H1 (cell line): ENCODE data around the gene UQCC5. TPM values are rescaled to one million over a fixed set of nuclear protein-coding genes. Genes with fewer than 3 reads are reported as not detected.

Experiments used
- CTCF ChIA-PET: fragments of 300-600 bp; sonication (Branson Sonifier 250); formaldehyde crosslinking; loops from one replicate; lab custom pipeline; 2021; ENCODE audit not compliant: partially characterized antibody; lab: Charles Lee
- POLR2A ChIA-PET: fragments of 300-600 bp; sonication (Branson Sonifier 250); formaldehyde crosslinking; loops from one replicate; lab custom pipeline; 2021; ENCODE audit warnings: inconsistent platforms; ENCODE audit not compliant: partially characterized antibody; lab: Charles Lee
- DNase-seq, 2 experiments: peaks; one replicate each; pipeline versions ENCODE4 v3.0.0 to v3.0.0-alpha.2; 2010 to 2022; ENCODE audit warnings: low spot score in 2 of 2, low read depth in 1 of 2, mixed read lengths in 1 of 2
- FAIRE-seq: peaks from 2 replicates; lab custom pipeline; 2011; peaks lifted over from hg19 to GRCh38; lab: Jason Lieb, UNC
- H2AFZ ChIP-seq: 2 replicates; pipeline ENCODE4 v1.8.1; 2012; ENCODE audit warnings: low read length, inconsistent platforms
- H2AK5ac ChIP-seq: 2 replicates; pipeline ENCODE4 v1.6.1; 2013; ENCODE audit warnings: low read depth, low read length
- H2BK120ac ChIP-seq: replicated peaks from 2 replicates; pipeline ENCODE3; 2013; ENCODE audit warnings: low read depth, low read length, inconsistent platforms
- H2BK12ac ChIP-seq: 2 replicates; pipeline ENCODE4 v1.6.1; 2013; ENCODE audit warnings: low read depth, low read length
- H2BK15ac ChIP-seq: 2 replicates; pipeline ENCODE4 v1.6.1; 2013; ENCODE audit warnings: low read length
- H2BK20ac ChIP-seq: 2 replicates; pipeline ENCODE4 v1.6.1; 2013; ENCODE audit warnings: low read length
- H2BK5ac ChIP-seq: 2 replicates; pipeline ENCODE4 v1.6.1; 2013; ENCODE audit warnings: low read depth, low read length
- H3K14ac ChIP-seq: 2 replicates; pipeline ENCODE4 v1.6.1; 2013; ENCODE audit warnings: inconsistent platforms; ENCODE audit not compliant: insufficient read length
- H3K18ac ChIP-seq: 2 replicates; pipeline ENCODE4 v1.6.1; 2013; ENCODE audit warnings: low read length; ENCODE audit errors: extremely low read depth
- H3K23ac ChIP-seq: 2 replicates; pipeline ENCODE4 v1.6.1; 2013; ENCODE audit warnings: inconsistent platforms; ENCODE audit not compliant: insufficient read length
- H3K23me2 ChIP-seq: 2 replicates; pipeline ENCODE4 v1.6.1; 2013; ENCODE audit warnings: low read depth, low read length
- H3K27ac ChIP-seq: 2 replicates; pipeline ENCODE4 v1.6.1; 2011; ENCODE audit warnings: low read depth, low read length, inconsistent platforms
- H3K27me3 ChIP-seq, 4 experiments: replicated peaks in 1 of 4; 1 replicate in 1 of 4; 2 replicates in 3 of 4; pipeline versions ENCODE4 v1.6.1 to v1.8.1; 2011 to 2013; ENCODE audit warnings: low read length in 3 of 4, mild to moderate bottlenecking in 3 of 4, inconsistent platforms in 2 of 4, mixed read lengths in 2 of 4, moderate library complexity in 1 of 4; ENCODE audit not compliant: control insufficient read depth in 3 of 4, insufficient read depth in 3 of 4; ENCODE audit errors: extremely low read depth in 1 of 4
- H3K36me3 ChIP-seq, 4 experiments: 2 replicates each; pipeline versions ENCODE4 v1.6.1 to v1.8.1; 2011 to 2013; ENCODE audit warnings: mild to moderate bottlenecking in 4 of 4, low read length in 3 of 4, moderate library complexity in 2 of 4, control low read depth in 1 of 4, inconsistent platforms in 1 of 4; ENCODE audit not compliant: insufficient read depth in 4 of 4, control insufficient read depth in 2 of 4
- H3K4ac ChIP-seq: replicated peaks from 2 replicates; pipeline ENCODE3; 2013; ENCODE audit warnings: low read length, low read depth, mixed read lengths, inconsistent platforms; ENCODE audit not compliant: insufficient read length
- H3K4me1 ChIP-seq, 4 experiments: replicated peaks in 1 of 4; 1 replicate in 1 of 4; 2 replicates in 3 of 4; pipeline versions ENCODE4 v1.6.1 to v1.8.1; 2011 to 2013; ENCODE audit warnings: low read length in 3 of 4, inconsistent platforms in 2 of 4, mixed read lengths in 1 of 4; ENCODE audit not compliant: insufficient read depth in 4 of 4, control insufficient read depth in 3 of 4
- H3K4me2 ChIP-seq, 2 experiments: 2 replicates each; pipeline versions ENCODE4 v1.6.1 to v1.8.1; 2011 to 2013; ENCODE audit warnings: low read depth in 2 of 2, low read length in 2 of 2, control low read depth in 1 of 2, inconsistent platforms in 1 of 2, mild to moderate bottlenecking in 1 of 2; ENCODE audit not compliant: insufficient read depth in 1 of 2
- H3K4me3 ChIP-seq, 4 experiments: fragments of 200-600, 300-600 bp in 1 of 4; sonication (generic), shearing (Covaris generic), sonication (Bioruptor Twin) in 1 of 4; 2 replicates each; pipeline versions ENCODE4 v1.5.1 to v1.8.1; 2011 to 2016; ENCODE audit warnings: low read length in 4 of 4, low read depth in 3 of 4, control low read depth in 2 of 4, inconsistent platforms in 2 of 4, mild to moderate bottlenecking in 2 of 4, mixed read lengths in 1 of 4, moderate library complexity in 1 of 4; ENCODE audit not compliant: insufficient read depth in 2 of 4; ENCODE audit errors: extremely low read depth in 1 of 4
- H3K56ac ChIP-seq: replicated peaks from 2 replicates; pipeline ENCODE3; 2013; ENCODE audit warnings: low read depth, mild to moderate bottlenecking, mixed read lengths, low read length, inconsistent platforms; ENCODE audit not compliant: insufficient read length
- H3K79me1 ChIP-seq: 2 replicates; pipeline ENCODE4 v1.6.1; 2013; ENCODE audit warnings: low read depth, low read length, control low read depth
- H3K79me2 ChIP-seq, 2 experiments: 2 replicates each; pipeline versions ENCODE4 v1.6.1 to v1.8.1; 2012 to 2013; ENCODE audit warnings: low read length in 2 of 2, mild to moderate bottlenecking in 2 of 2, inconsistent platforms in 1 of 2; ENCODE audit not compliant: insufficient read depth in 2 of 2, control insufficient read depth in 1 of 2
- H3K9ac ChIP-seq, 4 experiments: replicated peaks in 1 of 4; 1 replicate in 1 of 4; 2 replicates in 3 of 4; pipeline versions ENCODE4 v1.6.1 to v1.8.1; 2011 to 2013; ENCODE audit warnings: low read depth in 3 of 4, low read length in 3 of 4, control low read depth in 2 of 4, mild to moderate bottlenecking in 2 of 4, moderate library complexity in 2 of 4, inconsistent platforms in 1 of 4; ENCODE audit errors: extremely low read depth in 1 of 4
- H3K9me3 ChIP-seq, 2 experiments: 2 replicates each; pipeline versions ENCODE4 v1.6.1 to v1.8.1; 2012 to 2013; ENCODE audit warnings: mild to moderate bottlenecking in 2 of 2, moderate library complexity in 2 of 2, control low read depth in 1 of 2, inconsistent platforms in 1 of 2, low read depth in 1 of 2, low read length in 1 of 2, mixed read lengths in 1 of 2; ENCODE audit not compliant: insufficient read depth in 2 of 2
- H4K20me1 ChIP-seq, 2 experiments: replicated peaks in 1 of 2; 2 replicates each; pipeline versions ENCODE3 to v1.8.1; 2011 to 2013; ENCODE audit warnings: inconsistent platforms in 2 of 2, low read length in 2 of 2, mild to moderate bottlenecking in 1 of 2; ENCODE audit not compliant: insufficient read depth in 2 of 2, control insufficient read depth in 1 of 2
- H4K5ac ChIP-seq: 2 replicates; pipeline ENCODE4 v1.6.1; 2013; ENCODE audit warnings: low read length, low read depth, mixed read lengths, inconsistent platforms; ENCODE audit not compliant: insufficient read length
- H4K8ac ChIP-seq: 2 replicates; pipeline ENCODE4 v1.8.0; 2013; ENCODE audit warnings: mild to moderate bottlenecking, moderate library complexity, low read length, inconsistent platforms; ENCODE audit not compliant: insufficient read depth; ENCODE audit errors: extremely low read depth
- H4K91ac ChIP-seq: replicated peaks from 2 replicates; pipeline ENCODE3; 2013; ENCODE audit warnings: low read length, mixed read lengths, inconsistent platforms; ENCODE audit not compliant: insufficient read length
- ATF3 ChIP-seq: IDR thresholded peaks from 2 replicates; pipeline ENCODE4 v1.6.1; 2011; ENCODE audit warnings: low read depth, mild to moderate bottlenecking, low read length; ENCODE audit not compliant: insufficient read depth
- CBX5 ChIP-seq: fragments of 300-800, 300-1000 bp; sonication (generic); IDR thresholded peaks from 2 replicates; pipeline ENCODE4 v1.7.1; 2016; ENCODE audit warnings: antibody characterized with exemption, low read length, low read depth
- CBX8 ChIP-seq: fragments of 300-800, 300-1000 bp; sonication (generic); IDR thresholded peaks from 2 replicates; pipeline ENCODE4 v1.7.1; 2016; ENCODE audit warnings: low read depth, low read length, borderline replicate concordance
- GTF2F1 ChIP-seq: IDR thresholded peaks from 2 replicates; pipeline ENCODE4 v1.6.1; 2012; ENCODE audit warnings: low read depth, low read length, improper control_type of control experiment, borderline replicate concordance
- JUN ChIP-seq: IDR thresholded peaks from 2 replicates; pipeline ENCODE4 v1.6.1; 2011; ENCODE audit warnings: low read depth, mild to moderate bottlenecking, improper control_type of control experiment, low read length
- KDM1A ChIP-seq: fragments of 200-600, 300-600 bp; sonication (generic); IDR thresholded peaks from 2 replicates; pipeline ENCODE4 v1.7.1; 2016; ENCODE audit warnings: mild to moderate bottlenecking, low read length, borderline replicate concordance
- KDM4A ChIP-seq: IDR thresholded peaks from one replicate; pipeline ENCODE4 v1.7.1; 2012; ENCODE audit warnings: low read depth, mild to moderate bottlenecking, moderate library complexity, low read length, inconsistent platforms; ENCODE audit not compliant: severe bottlenecking
- POU5F1 ChIP-seq: IDR thresholded peaks from 2 replicates; pipeline ENCODE4 v1.6.1; 2011; ENCODE audit warnings: low read depth, mild to moderate bottlenecking, low read length, moderate library complexity
- RNF2 ChIP-seq: fragments of 200-900, 300-1000 bp; sonication (generic); IDR thresholded peaks from 2 replicates; pipeline ENCODE4 v1.7.1; 2016; ENCODE audit warnings: borderline replicate concordance, low read depth, mild to moderate bottlenecking, antibody characterized with exemption, low read length; ENCODE audit not compliant: poor library complexity, severe bottlenecking; ENCODE audit errors: missing control alignments
- SAP30 ChIP-seq: fragments of 300-600 bp; sonication (generic); IDR thresholded peaks from 2 replicates; pipeline ENCODE4 v1.7.1; 2012; ENCODE audit warnings: low read length, moderate library complexity, mild to moderate bottlenecking, inconsistent platforms; ENCODE audit not compliant: insufficient read depth, insufficient replicate concordance
- TAF7 ChIP-seq: optimal IDR thresholded peaks from 2 replicates; pipeline ENCODE3; 2011; ENCODE audit warnings: low read depth, mild to moderate bottlenecking, inconsistent platforms, low read length, moderate library complexity, borderline replicate concordance
- WGBS, 2 experiments: shearing (Covaris generic) in 1 of 2; methylation state at CpG; one replicate each; pipeline versions ENCODE4 v1.1.6 to v1.1.7; 2013 to 2015; ENCODE audit warnings: low lambda C conversion rate in 2 of 2, mixed read lengths in 2 of 2, inconsistent platforms in 1 of 2, low coverage in 1 of 2, missing lambda C conversion rate in 1 of 2; ENCODE audit not compliant: insufficient replicate concordance in 2 of 2, insufficient coverage in 1 of 2, insufficient read length in 1 of 2; ENCODE audit errors: extremely low coverage in 1 of 2, missing lambda C conversion rate in 1 of 2; 5-methylcytosine and 5-hydroxymethylcytosine counted together
- polyA plus RNA-seq, 7 experiments: library from polyadenylated mRNA; depleted of rRNA in 3 of 7; stranded (reverse) in 5 of 7; unstranded in 2 of 7; fragments of >200 nt in 5 of 7; fragments of 200-250 nt in 2 of 7; gene quantifications; 1 replicate in 5 of 7; 2 replicates in 1 of 7; 4 replicates in 1 of 7; pipeline versions ENCODE4 v1.2.1 to v1.2.3, GENCODE V29; 2011 to 2013; ENCODE audit warnings: missing spikeins in 2 of 7, mixed read lengths in 2 of 7
- total RNA-seq: library from RNA; stranded (reverse); fragmentation: NEBNext Ultra II Directional; extraction: Animal tissue kit (Norgen Biotek cat#: 25700); gene quantifications from 2 replicates; pipeline ENCODE4 v1.2.1, GENCODE V29; 2021

Gene UQCC5
- total and polyA plus RNA-seq, 2 of the 8 experiments (the other 6 are each of a cell fraction or from before 2014, with no cell fraction given) = 35.0 to 37.7 TPM

GRCh38 chr3:52544937-52545336, 8.5 kb downstream of the UQCC5 start:
- Histone ChIP-seq H2BK15ac (no peak overlapping the region), H3K23me2 (no peaks in the 10 kb centered on the region), H3K27ac (no peak overlapping the region), H3K14ac (no peak overlapping the region), H3K56ac (no peak overlapping the region), H3K23ac (no peak overlapping the region), H3K4me2 (no peak overlapping the region), H2AK5ac (no peak overlapping the region), H2BK5ac (no peak overlapping the region), H3K79me1 (0 out of 2 replicates have a peak, but pooled peaks cover 2% of the 10 kb centered on the region), H4K8ac (no peak overlapping the region), H4K91ac (no peak overlapping the region), H3K4me1 (no peaks in the 10 kb centered on the region), H4K5ac (no peak overlapping the region), H2BK12ac (no peak overlapping the region), H3K9me3 (no peaks in the 10 kb centered on the region), H3K36me3 (peaks cover 2 to 33% (median 6%) of the 10 kb centered on the region in 4 experiments; a peak in 5 of 8 replicates), H4K20me1 (peaks cover 4% of the 10 kb centered on the region in 2 experiments), H3K18ac (no peak overlapping the region), H2BK20ac (no peak overlapping the region), H3K79me2 (peaks cover 0 to 2% of the 10 kb centered on the region in 2 experiments; a peak in 2 of 4 replicates), H3K27me3 (no peaks in the 10 kb centered on the region), H2AFZ (no peak overlapping the region), H3K9ac (no peak overlapping the region), H3K4me3 (no peak overlapping the region), H2BK120ac (no peak overlapping the region), H3K4ac (no peak overlapping the region)
- CTCF ChIA-PET = interaction anchor here (0.6 to 1.2 kb wide), 4 partner anchors 9 to 565 kb away, joined by 3 to 5 read pairs (median 3); partner anchors contain the start of gene UQCC5
- FAIRE-seq (no peak), DNase-seq (no peak)
- POLR2A ChIA-PET = interaction anchor here (0.9 to 1.4 kb wide), 4 partner anchors 9 to 134 kb away, joined by 3 read pairs; partner anchors contain the start of gene UQCC5
- 100% methylated on average over 4 of the region's 4 CpGs; no CpG with 5 or more reads in 1 of the 2 experiments for WGBS, 2 experiments
- TF ChIP-seq POU5F1 (no peak), GTF2F1 (no peak), TAF7 (no peak), SAP30 (no peak), JUN (no peak), KDM1A (no peak), ATF3 (no peak), RNF2 (no peak), CBX5 (no peak), KDM4A (no peak), CBX8 (no peak)
